ENCODE results near the gene PSMD14.
A peak's percentile ranks its signal among the peaks of the same experiment; 100 is the strongest.

Gene PSMD14

GRCh38 chr2:161426455-161426921, 118.3 kb downstream of the PSMD14 start:
- no peak for FAIRE-seq
- no peak for DNase-seq (ENCODE audit: insufficient read length, low spot score)
- TF ChIP-seq CTCF (IDR thresholded peaks at IDR 0.05; ENCODE audit: insufficient read depth, missing control alignments): no peak

- FAIRE-seq: no peak
- DNase-seq (ENCODE audit: insufficient read length, low spot score): no peak
- TF ChIP-seq CTCF (IDR thresholded peaks at IDR 0.05; ENCODE audit: insufficient read depth, missing control alignments): peak; percentile 53
Measured at GRCh38 chr2:161426922-161427663, 118.9 kb downstream of the PSMD14 start.

- no peak for TF ChIP-seq CTCF (IDR thresholded peaks at IDR 0.05; ENCODE audit: insufficient read depth, missing control alignments)
- DNase-seq (ENCODE audit: insufficient read length, low spot score) (no peak), FAIRE-seq (no peak)
Measured at GRCh38 chr2:161427664-161428587, 119.7 kb downstream of the PSMD14 start.

- peak; percentile 38 for FAIRE-seq
Measured at GRCh38 chr2:161430386-161430785, 122.2 kb downstream of the PSMD14 start.

GRCh38 chr2:161432107-161432506, 123.9 kb downstream of the PSMD14 start:
- FAIRE-seq: peak; percentile 79
- TF ChIP-seq CTCF (IDR thresholded peaks at IDR 0.05; ENCODE audit: insufficient read depth, missing control alignments): no peak
- no peak for DNase-seq (ENCODE audit: insufficient read length, low spot score)

More at GRCh38 chr2:161430386-161430785, 122.2 kb downstream of the PSMD14 start:
- no peak for TF ChIP-seq CTCF (IDR thresholded peaks at IDR 0.05; ENCODE audit: insufficient read depth, missing control alignments)
- no peak for DNase-seq (ENCODE audit: insufficient read length, low spot score)

- DNase-seq (ENCODE audit: insufficient read length, low spot score) (no peak), FAIRE-seq (no peak)
- TF ChIP-seq CTCF (IDR thresholded peaks at IDR 0.05; ENCODE audit: insufficient read depth, missing control alignments): no peak
Measured at GRCh38 chr2:161434118-161434517, 125.9 kb downstream of the PSMD14 start.
